DLD1 (cell line): ENCODE measurements around the gene CROCC.
"Not testable (repeated sequence)": the region's sequence is repeated elsewhere in the genome, so short reads cannot be mapped to it uniquely, and the experiment has no call there.

ENCODE experiments used
- in situ Hi-C: cut with HindIII; loops from 2 replicates; pipeline ENCODE4 v1.10.0; 2017; ENCODE audit warnings: low sequenced_read_pairs

Gene CROCC

GRCh38 chr1:16896316-16897055 is 25.2 kb upstream of the CROCC start:
- in situ Hi-C loops = not testable (repeated sequence)

DNA sequence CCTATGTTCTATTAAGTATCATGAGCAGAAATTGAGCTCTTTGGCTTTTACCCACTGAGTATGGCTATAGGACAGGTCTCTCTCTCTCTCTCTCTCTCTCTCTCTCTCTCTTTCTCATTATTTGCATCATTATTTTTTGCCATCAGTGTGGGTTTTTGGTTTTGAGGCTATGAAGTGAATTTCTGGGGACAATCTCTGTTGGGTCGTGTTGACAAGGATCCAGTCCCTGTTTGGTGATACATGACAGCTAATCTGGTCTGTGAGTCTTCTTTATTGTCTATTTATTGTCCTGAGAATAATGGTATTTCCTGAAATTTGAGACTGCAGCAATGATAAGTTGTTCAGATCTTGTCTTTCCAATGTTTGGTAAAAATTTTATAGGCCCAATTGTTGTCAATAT is 24.1 kb upstream of the CROCC start:
- in situ Hi-C loops = not testable (repeated sequence)

GRCh38 chr1:16898298-16898697 is 23.4 kb upstream of the CROCC start:
- in situ Hi-C loops = not testable (repeated sequence)

DNA sequence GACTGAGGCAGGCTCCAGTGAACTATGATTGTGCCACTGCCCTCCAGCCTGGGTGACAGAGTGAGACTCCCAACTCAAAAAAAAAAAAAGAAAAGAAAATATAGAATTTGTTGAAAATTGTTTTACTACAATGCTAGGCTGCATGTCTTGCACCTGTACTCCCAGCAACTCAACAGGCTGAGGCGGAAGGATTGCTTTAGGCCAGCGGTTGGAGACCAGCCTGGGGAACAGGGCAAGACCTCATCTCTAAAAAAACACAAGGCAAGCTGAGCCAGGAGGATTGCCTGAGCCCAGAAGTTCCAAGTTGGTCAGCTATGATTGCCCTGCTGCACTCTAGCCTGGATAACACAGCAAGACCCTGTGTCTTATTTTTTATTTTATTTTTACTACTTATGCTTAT is 22.7 kb upstream of the CROCC start:
- in situ Hi-C loops = not testable (repeated sequence)

- in situ Hi-C loops = no loop called here
Measured at GRCh38 chr1:16900751-16901150, 21.0 kb upstream of the CROCC start.

GRCh38 chr1:16901371-16901770 is 20.4 kb upstream of the CROCC start:
- in situ Hi-C loops = not testable (repeated sequence)

GRCh38 chr1:16903054-16903453 is 18.7 kb upstream of the CROCC start:
- in situ Hi-C loops = no loop called here

- in situ Hi-C loops = no loop called here
Measured at GRCh38 chr1:16903458-16903796, 18.3 kb upstream of the CROCC start.

DNA sequence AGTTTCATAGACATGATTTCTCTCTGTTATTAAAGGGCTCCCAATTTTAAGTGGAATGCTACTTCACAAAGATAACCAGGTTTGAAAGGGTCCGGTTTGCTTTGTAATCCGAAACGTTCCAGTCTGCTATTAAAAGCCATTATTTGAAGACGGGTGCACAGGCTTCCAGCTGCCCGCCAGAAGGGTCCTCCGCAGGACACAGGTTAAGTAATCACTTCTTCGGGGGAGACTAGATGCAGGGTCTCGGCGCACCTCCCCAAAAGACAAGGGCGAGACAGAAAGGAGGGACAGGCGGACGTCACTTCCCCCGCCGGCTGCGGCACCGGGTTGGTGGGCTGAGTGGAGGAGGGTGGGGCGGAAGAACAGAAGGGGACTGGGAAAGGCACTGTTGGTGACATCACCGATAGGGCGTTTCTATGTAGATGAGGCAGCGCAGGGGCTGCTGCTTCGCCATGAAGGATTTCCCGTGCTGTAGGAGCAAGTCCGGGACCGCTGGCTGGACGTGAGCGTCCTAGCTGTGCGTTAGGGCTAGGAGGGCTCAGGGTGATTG is 17.1 kb upstream of the CROCC start:
- in situ Hi-C loops = no loop called here

- in situ Hi-C loops = no loop called here
Measured at GRCh38 chr1:16905110-16905867, 16.4 kb upstream of the CROCC start.

GRCh38 chr1:16905868-16906702 is 15.6 kb upstream of the CROCC start:
- in situ Hi-C loops = no loop called here

- in situ Hi-C loops = no loop called here
Measured at GRCh38 chr1:16906873-16907272, 14.9 kb upstream of the CROCC start.

DNA sequence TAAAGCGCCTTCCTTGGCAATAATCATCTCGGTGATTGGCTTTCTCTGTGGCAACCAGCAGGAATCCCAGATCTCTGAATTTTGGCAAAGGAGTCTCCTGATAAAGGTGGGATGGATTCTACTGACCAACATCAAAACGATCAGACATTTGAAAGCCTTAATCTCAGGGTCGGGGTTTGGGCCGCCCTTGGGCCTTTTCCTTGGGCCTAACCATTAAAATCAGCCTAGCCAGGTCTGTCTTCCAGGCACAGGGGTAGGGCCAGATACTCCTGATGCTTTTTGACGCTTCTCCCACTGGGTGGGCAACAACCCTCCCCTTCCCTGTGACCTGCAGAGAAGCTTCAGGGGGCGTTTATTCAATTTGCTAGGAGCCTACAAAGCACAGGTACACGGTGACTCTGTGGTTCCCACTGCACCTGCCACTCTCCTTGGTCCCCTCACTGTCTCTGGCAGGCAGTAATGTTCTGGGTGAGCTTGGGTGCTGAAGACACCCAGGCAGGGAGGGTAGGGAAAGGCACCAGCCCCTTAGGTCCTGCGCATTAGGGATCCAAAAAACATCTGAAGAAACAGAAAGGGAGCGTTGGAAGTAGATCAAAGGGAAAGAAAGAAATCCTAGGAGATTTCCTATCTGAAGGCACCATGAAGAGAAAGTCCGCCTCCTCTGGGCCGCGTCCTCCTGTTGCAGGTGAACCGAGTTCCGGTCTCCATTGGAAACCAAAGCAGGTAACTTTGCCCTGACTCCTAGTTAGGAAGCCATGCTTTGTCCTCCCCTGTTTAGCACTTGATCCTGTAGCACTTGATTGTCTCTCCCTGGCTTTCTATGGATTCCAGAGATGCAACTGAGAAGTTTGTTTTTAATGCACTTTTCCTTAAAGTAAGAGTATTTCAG is 13.6 kb upstream of the CROCC start:
- in situ Hi-C loops = no loop called here

GRCh38 chr1:16911851-16912721 is 9.6 kb upstream of the CROCC start:
- in situ Hi-C loops = not testable (repeated sequence)

- in situ Hi-C loops = not testable (repeated sequence)
Measured at GRCh38 chr1:16912742-16913141, 9.0 kb upstream of the CROCC start.

GRCh38 chr1:16913181-16913832 is 8.4 kb upstream of the CROCC start:
- in situ Hi-C loops = no loop called here

GRCh38 chr1:16913833-16914662 is 7.7 kb upstream of the CROCC start:
- in situ Hi-C loops = no loop called here
